ENCODE measurements around the gene PPARGC1A.

PPARGC1A gene

DNA sequence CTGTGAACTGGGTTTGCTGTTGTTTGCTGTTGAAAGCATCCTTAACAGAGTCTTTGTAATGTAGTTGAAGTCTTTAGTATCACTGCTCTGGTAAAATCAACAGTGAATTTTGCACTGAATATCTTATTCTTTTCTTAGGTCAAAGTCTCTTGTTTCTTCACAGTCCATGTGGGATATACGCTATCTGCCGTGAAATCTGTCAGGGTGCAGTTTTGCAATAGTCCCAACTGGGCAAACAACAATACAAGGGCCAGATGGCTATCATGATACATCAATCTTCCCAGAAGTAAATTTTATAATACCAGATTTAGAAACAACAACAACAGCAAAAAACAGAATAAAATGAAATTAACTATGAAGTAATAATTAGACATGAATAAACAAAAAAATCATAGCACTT, 123.5 kb downstream of the PPARGC1A start:
- no peak for DNase-seq

DNA sequence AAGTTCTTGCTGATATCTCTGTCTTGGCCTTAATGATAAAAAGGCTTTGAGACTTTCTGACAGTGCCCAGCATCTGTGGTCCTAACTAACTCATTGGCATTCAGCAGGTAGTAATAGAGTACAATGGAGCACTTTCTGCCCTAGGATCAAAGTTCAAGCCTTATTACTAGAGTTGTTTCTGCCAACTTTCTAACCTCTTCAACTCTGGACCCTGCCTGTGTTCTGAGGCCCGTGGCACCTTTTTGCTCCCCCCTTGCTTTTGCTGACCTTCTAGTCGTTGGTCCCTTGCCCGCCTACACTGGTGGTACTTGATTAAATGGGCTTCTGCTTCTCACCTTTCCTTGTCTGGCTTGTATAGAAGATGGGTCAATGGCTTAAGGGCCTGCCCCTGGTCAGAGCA, 126.3 kb downstream of the PPARGC1A start:
- DNase-seq: no peak

DNA sequence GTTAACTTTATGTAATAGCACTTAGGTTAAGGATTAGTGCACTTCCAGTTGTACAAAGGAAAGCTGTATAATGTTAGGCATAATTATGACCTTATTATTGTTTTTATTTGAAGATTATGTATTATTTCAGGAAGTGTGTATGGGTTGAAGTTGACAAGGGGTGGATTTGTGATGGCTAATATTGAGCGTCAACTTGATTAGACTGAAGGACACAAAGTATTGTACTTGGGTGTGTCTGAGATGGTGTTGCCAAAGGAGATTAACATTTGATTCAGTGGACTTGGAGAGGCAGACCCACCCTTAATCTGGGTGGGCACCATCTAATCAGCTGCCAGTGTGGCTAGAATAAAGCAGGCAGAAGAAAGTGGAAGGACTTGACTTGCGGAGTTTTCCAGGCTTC, 127.3 kb downstream of the PPARGC1A start:
- DNase-seq: no peak

DNA sequence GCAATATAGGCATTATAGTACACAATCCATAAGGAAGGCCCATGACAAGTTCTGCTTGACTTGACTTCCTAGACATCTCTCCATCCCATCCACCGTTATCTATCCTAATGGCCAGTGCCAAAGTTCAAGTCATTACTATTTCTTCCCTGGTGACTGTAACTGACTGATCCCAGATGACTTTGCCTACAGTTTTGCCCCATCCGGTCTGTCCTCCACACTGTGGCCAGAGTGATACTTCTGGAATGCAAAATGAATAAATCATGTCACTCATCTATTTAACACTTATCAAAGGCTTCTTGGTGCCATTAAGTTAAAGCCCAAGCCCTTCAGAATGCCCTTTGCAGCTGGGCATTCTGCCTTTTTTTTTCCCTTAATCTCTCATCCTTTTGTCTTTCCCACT, 130.8 kb downstream of the PPARGC1A start:
- no peak for DNase-seq

DNA sequence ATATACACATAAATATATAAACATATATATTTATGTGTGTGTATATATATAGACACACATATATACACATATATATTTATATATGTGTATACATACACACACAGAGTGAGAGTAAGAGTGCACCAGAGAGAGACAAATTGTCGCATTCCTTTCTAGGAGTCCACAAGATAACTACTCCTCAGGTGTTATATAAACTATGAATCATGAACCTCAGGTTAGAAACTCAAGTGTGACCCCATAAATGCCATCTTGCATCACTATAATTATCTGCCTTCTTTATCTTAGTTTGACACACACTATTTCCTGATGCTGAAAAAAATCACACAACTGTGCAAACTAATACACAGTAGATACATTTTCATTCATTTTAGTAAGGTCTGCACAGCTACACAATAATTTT, 135.2 kb downstream of the PPARGC1A start:
- no peak for DNase-seq

DNA sequence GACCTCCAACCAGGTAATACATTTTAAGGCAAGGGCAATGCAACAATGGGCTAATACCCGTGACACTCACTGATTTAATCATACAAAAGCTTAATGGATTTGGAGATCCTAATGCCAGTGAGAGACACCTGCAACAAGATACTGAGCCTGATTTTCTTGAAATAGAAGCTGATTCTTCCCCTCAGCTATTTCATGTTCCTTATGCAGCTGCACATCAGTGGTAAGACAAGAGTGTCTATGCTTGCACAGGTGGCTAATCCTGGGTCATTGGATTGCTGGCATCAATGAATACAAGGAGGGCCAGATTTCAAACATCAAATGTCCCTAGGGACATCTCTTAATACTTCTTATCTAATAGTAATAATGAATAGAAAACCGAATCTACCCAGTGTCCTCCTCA, 139.7 kb downstream of the PPARGC1A start:
- no peak for DNase-seq

DNA sequence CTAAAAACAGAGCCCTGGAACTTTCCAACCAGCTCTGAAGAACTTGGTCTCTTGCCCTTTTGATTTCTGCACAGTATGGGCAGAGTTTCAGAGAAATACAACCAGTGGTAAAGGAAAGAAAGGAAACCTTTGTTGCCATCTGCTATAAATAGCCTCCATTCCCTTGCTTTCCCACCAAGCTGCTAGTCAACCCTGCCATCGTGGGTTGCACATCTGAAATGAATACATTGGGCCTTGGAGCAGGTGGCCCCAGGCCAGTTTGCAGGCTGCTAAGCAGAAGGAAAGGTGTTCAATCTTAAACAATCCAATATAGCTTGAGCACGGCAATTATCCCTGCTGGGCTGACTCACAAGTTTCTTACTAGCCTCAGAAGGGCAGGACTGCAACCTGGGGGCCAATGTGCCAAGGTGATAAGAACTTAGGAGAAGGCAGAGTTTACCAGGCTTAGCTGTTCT, 142.5 kb downstream of the PPARGC1A start:
- no peak for DNase-seq

DNA sequence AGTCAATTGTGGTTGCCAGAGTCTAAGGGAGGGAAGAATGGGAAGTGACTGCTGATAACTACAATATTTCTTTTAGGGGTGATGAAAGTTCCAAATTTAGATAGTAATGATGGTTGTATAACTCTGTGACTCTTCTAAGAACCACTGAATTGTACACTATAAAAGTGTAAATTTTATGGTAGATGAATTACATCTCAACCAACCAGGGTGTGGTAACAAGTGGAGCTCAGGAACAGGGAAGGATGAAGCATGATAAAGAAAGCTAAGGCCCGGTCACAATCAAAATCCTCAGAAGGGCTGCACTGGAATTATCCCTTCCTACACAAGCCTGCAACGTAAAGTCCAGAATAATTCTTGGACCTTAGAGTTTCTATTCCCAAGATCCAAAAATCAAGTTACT, 143.2 kb downstream of the PPARGC1A start:
- DNase-seq: no peak

DNA sequence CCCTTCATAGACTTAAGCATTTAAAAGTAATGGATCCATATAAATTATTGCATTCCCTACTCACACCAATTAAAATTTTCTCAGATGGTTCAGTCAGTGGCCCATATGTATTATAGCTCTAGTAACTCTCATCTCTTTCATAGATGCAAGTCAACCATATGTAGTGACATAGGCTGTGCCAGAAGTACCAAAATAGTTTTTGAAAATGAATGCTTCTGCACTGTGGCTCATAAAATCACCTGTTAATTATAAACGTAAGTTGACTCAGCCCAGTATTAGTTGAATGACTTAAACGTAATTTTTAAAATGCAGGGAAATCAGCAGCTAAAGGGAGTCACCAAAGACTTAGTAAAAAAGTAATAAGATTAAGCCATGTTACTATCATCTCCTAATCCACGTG, 143.8 kb downstream of the PPARGC1A start:
- no peak for DNase-seq

DNA sequence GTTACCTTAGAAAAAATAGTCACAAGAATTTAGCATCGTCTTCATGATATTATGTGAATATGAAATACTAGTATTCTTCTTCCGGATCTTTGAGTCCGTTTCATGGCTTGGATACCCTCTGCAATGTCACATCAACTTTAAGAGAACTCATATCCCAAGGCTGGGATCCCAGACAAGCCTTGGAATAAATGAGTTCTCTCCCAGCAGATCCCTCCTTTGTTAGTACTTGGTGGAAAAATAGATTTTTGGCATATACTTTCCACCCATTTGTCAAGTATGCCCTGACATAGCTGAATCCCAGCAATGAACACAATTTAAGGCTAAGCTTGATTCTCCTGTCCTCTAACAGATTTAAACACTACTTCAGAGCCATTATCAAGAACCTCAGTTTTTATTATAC, 144.5 kb downstream of the PPARGC1A start:
- DNase-seq: no peak
